Prostate gland (tissue), 2 donors: Measurements from ENCODE around the gene ZNF526.
"Not testable (repeated sequence)": the region's sequence is repeated elsewhere in the genome, so short reads cannot be mapped to it uniquely, and the experiment has no call there.

Experiments used
- CTCF ChIP-seq, 4 experiments: fragments of 200-600 bp in 2 of 4; fragments of 450-650 bp in 2 of 4; sonication (generic) in 2 of 4; IDR thresholded peaks; 1 replicate in 3 of 4; 2 replicates in 1 of 4; pipeline ENCODE4 v1.5.1; 2016 to 2019; ENCODE audit warnings: antibody characterized with exemption in 4 of 4, mild to moderate bottlenecking in 2 of 4, moderate library complexity in 2 of 4
- POLR2A ChIP-seq: fragments of 450-650 bp; IDR thresholded peaks from one replicate; pipeline ENCODE4 v1.6.1; 2016; ENCODE audit warnings: antibody characterized with exemption, mild to moderate bottlenecking

- TF ChIP-seq CTCF (IDR thresholded peaks at IDR 0.05); POLR2A: not testable (repeated sequence)
Measured at GRCh38 chr19:42266928-42267603, 47.0 kb downstream of the ZNF526 start.
